H1 (cell line): ENCODE results near the gene DMXL2.

ENCODE experiments used
- CEBPB ChIP-seq: IDR thresholded peaks from 2 replicates; pipeline ENCODE4 v1.6.1; 2012; ENCODE audit warnings: low read depth, low read length
- CREB1 ChIP-seq: IDR thresholded peaks from 2 replicates; pipeline ENCODE4 v1.6.1; 2012; ENCODE audit warnings: inconsistent platforms
- EZH2 ChIP-seq: fragments of 200-600 bp; sonication (generic); IDR thresholded peaks from 2 replicates; pipeline ENCODE4 v1.7.1; 2012; ENCODE audit warnings: low read depth, mild to moderate bottlenecking, moderate library complexity, low read length, inconsistent platforms; ENCODE audit not compliant: severe bottlenecking
- GTF2F1 ChIP-seq: IDR thresholded peaks from 2 replicates; pipeline ENCODE4 v1.6.1; 2012; ENCODE audit warnings: low read depth, low read length, improper control_type of control experiment, borderline replicate concordance
- ZNF274 ChIP-seq: IDR thresholded peaks from 2 replicates; pipeline ENCODE4 v1.7.0; 2012; ENCODE audit warnings: low read length, borderline replicate concordance; ENCODE audit errors: extremely low read depth
- TF ChIP-seq, protein P1 (sequence below), 3 experiments: IDR thresholded peaks; 1 replicate in 2 of 3; 2 replicates in 1 of 3; pipeline versions ENCODE4 v1.5.1 to v1.6.1; 2011; ENCODE audit warnings: low read length in 3 of 3, mild to moderate bottlenecking in 3 of 3, inconsistent platforms in 2 of 3, low read depth in 1 of 3, moderate library complexity in 1 of 3; ENCODE audit not compliant: insufficient read depth in 1 of 3; ENCODE audit errors: control extremely low read depth in 1 of 3

DNA sequence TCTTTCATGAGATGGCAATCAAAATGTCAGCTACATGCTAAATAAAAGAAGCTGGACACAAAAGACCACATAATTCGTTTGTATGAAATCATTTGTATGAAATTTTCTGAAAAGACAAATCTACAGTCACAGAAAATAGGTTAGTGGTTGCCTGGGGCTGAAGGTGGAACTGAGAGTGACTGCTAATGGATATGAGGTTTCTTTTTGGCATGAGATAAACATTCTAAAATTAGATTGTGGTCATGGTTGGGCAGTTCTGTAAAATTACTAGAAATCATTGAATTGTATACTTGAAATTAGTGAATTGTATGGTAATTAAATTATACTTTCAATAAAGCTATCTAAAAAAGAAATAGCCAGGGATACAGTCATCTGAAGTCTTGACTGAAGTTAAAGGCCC lies 2.7 kb upstream of the DMXL2 start:
- no peak for TF ChIP-seq CREB1
- TF ChIP-seq, protein P1, sequence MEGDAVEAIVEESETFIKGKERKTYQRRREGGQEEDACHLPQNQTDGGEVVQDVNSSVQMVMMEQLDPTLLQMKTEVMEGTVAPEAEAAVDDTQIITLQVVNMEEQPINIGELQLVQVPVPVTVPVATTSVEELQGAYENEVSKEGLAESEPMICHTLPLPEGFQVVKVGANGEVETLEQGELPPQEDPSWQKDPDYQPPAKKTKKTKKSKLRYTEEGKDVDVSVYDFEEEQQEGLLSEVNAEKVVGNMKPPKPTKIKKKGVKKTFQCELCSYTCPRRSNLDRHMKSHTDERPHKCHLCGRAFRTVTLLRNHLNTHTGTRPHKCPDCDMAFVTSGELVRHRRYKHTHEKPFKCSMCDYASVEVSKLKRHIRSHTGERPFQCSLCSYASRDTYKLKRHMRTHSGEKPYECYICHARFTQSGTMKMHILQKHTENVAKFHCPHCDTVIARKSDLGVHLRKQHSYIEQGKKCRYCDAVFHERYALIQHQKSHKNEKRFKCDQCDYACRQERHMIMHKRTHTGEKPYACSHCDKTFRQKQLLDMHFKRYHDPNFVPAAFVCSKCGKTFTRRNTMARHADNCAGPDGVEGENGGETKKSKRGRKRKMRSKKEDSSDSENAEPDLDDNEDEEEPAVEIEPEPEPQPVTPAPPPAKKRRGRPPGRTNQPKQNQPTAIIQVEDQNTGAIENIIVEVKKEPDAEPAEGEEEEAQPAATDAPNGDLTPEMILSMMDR (IDR thresholded peaks at IDR 0.05; ENCODE audit: control extremely low read depth in 1 of 3, insufficient read depth in 1 of 3, low read depth in 1 of 3, low read length in 3 of 3), result no peak
- TF ChIP-seq ZNF274, result no peak
- no peak for TF ChIP-seq EZH2
- no peak for TF ChIP-seq GTF2F1
- no peak for TF ChIP-seq CEBPB
